DMS153 treated with DMSO at 0.1 percent for 48 hours (cell line): ENCODE results near the gene SENP1.
"Not testable (repeated sequence)": the region's sequence is repeated elsewhere in the genome, so short reads cannot be mapped to it uniquely, and the experiment has no call there.

Source experiments
- DNase-seq: peaks from one replicate; lab custom pipeline; 2025; ENCODE audit not compliant: unreplicated experiment; lab: John Stamatoyannopoulos, UW

Gene SENP1

GRCh38 chr12:48105867-48106680 lies at the start of gene SENP1:
Gene SENP1, minus strand, starts transcription at chr12:48106079. Its CDS starts 4,607 bp downstream, at chr12:48101472.
- DNase-seq, result peak; percentile 82

GRCh38 chr12:48151103-48151771 lies 45.4 kb upstream of the SENP1 start:
- DNase-seq, result no peak

DNA sequence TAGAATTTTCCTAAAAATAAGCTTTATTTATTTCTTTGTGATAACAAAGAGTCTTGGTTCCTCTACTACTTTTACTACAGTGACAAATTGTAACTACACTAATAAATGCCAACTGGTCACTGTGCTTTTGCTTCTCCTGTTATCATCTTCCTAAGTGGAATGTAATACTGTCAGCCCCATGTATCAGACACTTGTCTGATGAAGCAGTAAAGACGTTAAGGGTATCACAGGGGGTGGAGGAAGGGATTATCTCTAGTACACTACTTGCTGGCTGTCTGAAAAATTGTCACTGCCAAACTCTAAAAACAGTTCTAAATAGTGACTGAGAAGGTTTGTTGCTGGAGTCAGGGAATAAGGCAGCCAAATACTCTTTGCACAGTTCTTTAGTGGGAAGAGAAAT lies 40.1 kb upstream of the SENP1 start:
- no peak for DNase-seq

GRCh38 chr12:48143898-48144297 lies 38.0 kb upstream of the SENP1 start:
- no peak for DNase-seq

DNA sequence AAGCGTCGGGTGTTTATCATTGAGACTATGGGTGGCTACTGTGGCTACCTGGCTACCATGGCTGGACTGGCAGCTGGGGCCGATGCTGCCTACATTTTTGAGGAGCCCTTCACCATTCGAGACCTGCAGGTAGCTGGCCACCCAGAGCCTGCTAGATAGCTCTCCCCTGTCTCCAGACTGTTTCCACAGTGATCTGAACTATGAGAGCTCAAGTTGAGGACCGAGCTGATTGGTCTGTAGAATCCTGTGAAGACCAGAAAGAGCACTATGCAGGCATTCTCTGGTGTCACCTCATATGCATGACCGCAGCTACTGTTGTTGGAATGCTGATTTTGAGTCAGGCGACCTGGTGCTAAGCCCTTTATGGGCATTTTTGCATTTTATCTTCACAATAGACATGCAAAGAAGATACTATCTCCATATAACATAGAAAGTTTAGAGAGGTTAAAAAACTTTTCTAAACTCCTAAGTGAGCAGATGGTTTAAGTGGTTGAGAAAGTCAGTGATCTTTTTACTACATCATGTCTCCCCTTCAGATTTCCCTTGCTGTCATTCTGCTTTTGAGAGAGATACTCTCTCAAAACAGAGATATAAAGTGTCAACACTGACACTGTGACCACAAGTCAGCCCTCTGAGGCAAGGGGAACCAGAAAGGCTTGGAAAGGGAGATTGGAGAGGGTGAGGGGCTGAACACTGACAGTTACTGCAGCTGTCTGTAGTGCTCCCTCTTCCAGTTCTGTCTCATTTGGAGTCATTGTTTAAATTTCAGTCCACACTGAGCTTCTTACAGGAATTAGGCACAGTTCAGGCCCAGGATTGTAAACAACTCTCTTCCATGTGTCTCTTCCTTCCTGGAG lies 37.2 kb upstream of the SENP1 start:
- DNase-seq, result no peak

GRCh38 chr12:48135027-48135426 lies 29.1 kb upstream of the SENP1 start:
- DNase-seq, result no peak

DNA sequence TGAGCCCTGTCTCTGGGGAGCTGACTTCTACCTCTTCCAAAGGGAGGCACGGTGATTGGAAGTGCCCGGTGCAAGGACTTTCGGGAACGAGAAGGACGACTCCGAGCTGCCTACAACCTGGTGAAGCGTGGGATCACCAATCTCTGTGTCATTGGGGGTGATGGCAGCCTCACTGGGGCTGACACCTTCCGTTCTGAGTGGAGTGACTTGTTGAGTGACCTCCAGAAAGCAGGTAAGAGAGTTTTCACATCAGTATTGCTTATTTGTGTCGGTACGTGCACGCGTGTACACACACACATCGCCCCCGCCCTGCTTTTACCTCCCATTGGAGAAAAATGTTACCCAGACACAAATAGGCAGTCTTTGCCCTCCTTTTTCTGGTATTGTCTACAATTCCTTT lies 26.9 kb upstream of the SENP1 start:
- DNase-seq, result no peak

DNA sequence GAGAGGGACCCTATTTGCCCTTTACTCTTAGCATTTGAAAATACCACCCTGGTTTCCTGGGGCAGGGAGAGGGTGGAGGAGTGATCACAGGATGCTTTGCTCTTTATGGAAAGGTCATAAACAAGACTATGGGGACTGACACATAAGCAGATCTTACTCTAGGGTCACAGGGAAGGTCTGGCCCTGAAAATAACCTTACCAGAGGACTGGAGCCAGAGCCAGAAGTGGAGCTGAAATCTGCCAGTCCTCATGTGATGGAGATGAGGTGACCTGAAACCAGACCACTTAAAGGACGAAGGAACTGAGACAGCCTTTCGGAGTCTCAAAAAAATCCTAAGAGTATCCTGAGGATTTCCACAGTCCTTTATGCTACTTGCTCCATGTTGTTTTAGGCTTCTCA lies 25.6 kb upstream of the SENP1 start:
- no peak for DNase-seq

DNA sequence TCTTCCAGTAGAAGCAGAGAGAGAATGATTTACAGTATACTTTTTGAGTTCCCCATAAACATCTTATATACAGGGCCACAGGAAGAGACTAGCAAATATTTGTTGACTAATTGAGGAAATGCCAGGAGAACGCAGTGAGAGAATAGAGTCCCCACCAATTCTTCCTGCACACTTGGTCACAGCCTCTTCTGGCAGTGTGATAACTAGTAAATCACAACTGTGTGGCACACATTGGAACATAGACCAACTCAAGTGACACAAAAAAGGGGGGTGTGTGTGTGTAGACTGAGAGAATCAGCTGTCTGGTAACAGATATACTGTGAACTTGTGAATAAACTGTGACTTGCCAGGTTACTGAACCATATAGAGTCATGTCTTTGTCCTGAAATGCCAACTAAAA lies 23.5 kb upstream of the SENP1 start:
- no peak for DNase-seq

- no peak for DNase-seq
Observed at GRCh38 chr12:48128800-48129199, 22.9 kb upstream of the SENP1 start.

DNA sequence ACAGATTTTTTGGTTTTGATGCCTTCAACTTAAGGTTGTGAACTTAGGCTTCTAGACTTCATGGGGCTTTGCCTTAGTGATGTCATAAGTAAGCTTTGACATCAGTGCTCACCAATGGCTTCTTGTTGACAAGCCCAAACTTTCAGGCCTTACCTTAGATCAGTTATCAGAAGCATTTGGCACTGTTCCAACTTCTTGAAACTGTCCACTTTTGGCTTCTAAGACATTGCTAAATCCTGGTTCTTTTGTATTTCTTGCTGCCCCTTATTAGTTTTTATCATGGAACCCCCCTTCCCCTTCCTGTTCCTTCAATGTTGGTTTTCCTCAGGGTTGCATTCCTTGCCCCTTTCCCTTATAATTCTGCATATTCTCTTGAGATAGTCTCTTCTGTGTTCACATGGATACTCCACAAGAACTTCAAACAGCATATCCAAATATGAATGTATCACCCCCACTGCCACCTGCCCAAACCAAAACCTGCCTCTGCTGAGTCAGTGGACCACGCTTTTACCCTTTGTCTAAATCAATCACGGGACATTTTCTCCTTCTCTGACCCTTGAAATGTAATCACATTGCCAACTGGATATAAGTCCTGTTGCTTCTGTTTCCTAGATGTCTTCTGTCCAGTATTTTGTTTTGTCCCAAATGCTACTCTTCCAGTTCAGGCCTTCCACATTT lies 21.2 kb upstream of the SENP1 start:
- DNase-seq, result no peak

GRCh38 chr12:48125985-48126384 lies 20.1 kb upstream of the SENP1 start:
- DNase-seq, result no peak

- DNase-seq, result not testable (repeated sequence)
Observed at GRCh38 chr12:48125542-48125941, 19.7 kb upstream of the SENP1 start.

GRCh38 chr12:48123169-48123568 lies 17.3 kb upstream of the SENP1 start:
- DNase-seq, result no peak

- DNase-seq, result no peak
Observed at GRCh38 chr12:48122065-48122834, 16.4 kb upstream of the SENP1 start.

GRCh38 chr12:48121522-48121921 lies 15.6 kb upstream of the SENP1 start:
- no peak for DNase-seq

DNA sequence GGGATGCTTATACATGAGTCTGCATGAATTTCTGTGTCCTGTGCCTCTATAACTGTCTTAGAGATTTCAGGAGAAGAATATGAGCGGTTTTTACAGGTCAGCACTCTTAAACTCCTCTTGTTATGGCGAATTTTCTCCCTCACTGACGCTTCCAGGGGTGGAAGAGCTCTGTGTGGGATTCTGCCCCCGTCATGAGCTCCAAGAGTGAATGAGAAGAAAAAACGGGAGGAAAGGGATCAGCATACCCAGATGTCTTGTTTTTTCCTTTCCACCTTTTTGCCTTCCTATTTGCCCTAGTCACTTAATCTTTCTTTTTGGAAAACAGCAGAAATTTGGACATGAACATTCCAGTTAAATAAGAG lies 13.9 kb upstream of the SENP1 start:
- DNase-seq, result no peak

DNA sequence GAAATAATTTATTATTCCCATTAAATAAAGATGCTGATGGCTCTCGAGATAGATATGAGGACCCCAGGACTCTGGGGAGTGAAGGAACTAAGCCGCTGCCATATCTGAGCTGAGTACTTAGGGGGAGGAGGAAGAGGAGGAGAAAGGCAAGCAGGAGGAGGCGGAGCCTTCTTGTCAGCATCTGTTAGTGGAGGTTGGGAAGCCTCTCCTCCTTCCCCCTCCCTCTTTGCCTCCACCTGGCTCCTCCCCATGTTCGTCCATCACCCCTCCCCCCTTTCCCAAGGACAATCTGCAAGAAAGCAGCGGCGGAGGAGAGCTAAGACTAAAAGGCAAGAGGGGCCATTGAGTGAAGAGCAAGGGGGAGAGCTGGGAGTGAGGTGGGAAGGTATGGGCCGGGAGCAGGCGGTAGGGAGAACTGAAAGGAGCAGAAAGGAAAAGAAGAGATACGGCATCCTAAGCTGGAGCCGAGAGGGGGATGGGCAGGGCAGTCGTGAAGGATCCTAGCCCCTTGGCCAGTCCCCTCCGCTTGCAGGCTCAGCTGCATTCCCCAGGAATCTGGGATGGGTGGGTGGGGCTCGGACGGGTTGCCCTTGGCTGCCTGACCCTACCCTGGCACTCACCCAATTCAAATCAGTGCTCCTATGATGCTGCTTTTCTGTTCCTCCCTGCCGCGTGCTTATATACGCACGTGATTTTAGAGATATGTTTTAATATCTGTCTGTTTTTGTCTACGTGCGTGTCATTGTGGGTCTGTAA lies 13.4 kb upstream of the SENP1 start, which contains the start of gene PFKM:
PFKM (plus strand) TSS at position 287 of the 756 bp plus-strand sequence. CDS start 3,411 bp downstream, outside the sequence.
- peak; percentile 67 for DNase-seq

- DNase-seq, result no peak
Observed at GRCh38 chr12:48118284-48118871, 12.5 kb upstream of the SENP1 start.
